ENCODE data around the gene CITED1.
"Not testable (repeated sequence)": the region's sequence is repeated elsewhere in the genome, so short reads cannot be mapped to it uniquely, and the experiment has no call there.

The CITED1 gene

GRCh38 chrX:72305286-72306084 lies at the start of gene CITED1:
Gene CITED1, minus strand, starts transcription at chrX:72305914. Its CDS starts 3,045 bp downstream, at chrX:72302869.
- no peak for DNase-seq (ENCODE audit: low read depth in 2 of 2)

GRCh38 chrX:72352786-72353185 lies 47.1 kb upstream of the CITED1 start:
- DNase-seq (ENCODE audit: low read depth in 2 of 2), result no peak

- no peak for DNase-seq (ENCODE audit: low read depth in 2 of 2)
These were observed 46.1 kb upstream of the CITED1 start for GRCh38 chrX:72351606-72352334.

- DNase-seq (ENCODE audit: low read depth in 2 of 2), result no peak
These were observed 43.5 kb upstream of the CITED1 start for GRCh38 chrX:72349190-72349589.

- DNase-seq (ENCODE audit: low read depth in 2 of 2), result no peak
These were observed 42.7 kb upstream of the CITED1 start for GRCh38 chrX:72348247-72348979.

GRCh38 chrX:72347366-72347765 lies 41.7 kb upstream of the CITED1 start:
- no peak for DNase-seq (ENCODE audit: low read depth in 2 of 2)

GRCh38 chrX:72346302-72346949 lies 40.7 kb upstream of the CITED1 start:
- no peak for DNase-seq (ENCODE audit: low read depth in 2 of 2)

- DNase-seq (ENCODE audit: low read depth in 2 of 2), result no peak
These were observed 34.9 kb upstream of the CITED1 start for GRCh38 chrX:72340626-72341025.

GRCh38 chrX:72340041-72340440 lies 34.3 kb upstream of the CITED1 start:
- no peak for DNase-seq (ENCODE audit: low read depth in 2 of 2)

GRCh38 chrX:72330131-72330530 lies 24.4 kb upstream of the CITED1 start:
- no peak for DNase-seq (ENCODE audit: low read depth in 2 of 2)

- no peak for DNase-seq (ENCODE audit: low read depth in 2 of 2)
These were observed 21.0 kb upstream of the CITED1 start for GRCh38 chrX:72326605-72327300.

- DNase-seq (ENCODE audit: low read depth in 2 of 2), result not testable (repeated sequence)
These were observed 13.9 kb upstream of the CITED1 start for GRCh38 chrX:72319651-72320050.

- DNase-seq (ENCODE audit: low read depth in 2 of 2), result no peak
These were observed 11.4 kb upstream of the CITED1 start for GRCh38 chrX:72317139-72317538.

- DNase-seq (ENCODE audit: low read depth in 2 of 2), result no peak
These were observed 10.8 kb upstream of the CITED1 start for GRCh38 chrX:72316408-72317110.

- no peak for DNase-seq (ENCODE audit: low read depth in 2 of 2)
These were observed 9.2 kb upstream of the CITED1 start for GRCh38 chrX:72314881-72315280.

- no peak for DNase-seq (ENCODE audit: low read depth in 2 of 2)
These were observed 8.3 kb upstream of the CITED1 start for GRCh38 chrX:72313707-72314641.

- no peak for DNase-seq (ENCODE audit: low read depth in 2 of 2)
These were observed 6.7 kb upstream of the CITED1 start for GRCh38 chrX:72312311-72312940.

GRCh38 chrX:72309297-72310071 lies 3.8 kb upstream of the CITED1 start:
- no peak for DNase-seq (ENCODE audit: low read depth in 2 of 2)
